HEK293 (cell line): Measurements from ENCODE around the gene ABCG1.

Experiments
- ZNF2 ChIP-seq: fragments of 450-650 bp; formaldehyde crosslinking; IDR thresholded peaks from 2 replicates; pipeline ENCODE4 v1.5.1; 2016; ENCODE audit warnings: missing biosample characterization, missing genetic modification characterization
- ZSCAN5A ChIP-seq: fragments of 450-650 bp; formaldehyde crosslinking; IDR thresholded peaks from 2 replicates; pipeline ENCODE4 v1.5.1; 2016; ENCODE audit warnings: missing biosample characterization, missing genetic modification characterization
- ZXDB ChIP-seq: fragments of 450-650 bp; formaldehyde crosslinking; IDR thresholded peaks from 2 replicates; pipeline ENCODE4 v1.5.1; 2016; ENCODE audit warnings: missing biosample characterization, missing genetic modification characterization
- TF ChIP-seq, protein P1 (sequence below): fragments of 450-650 bp; formaldehyde crosslinking; IDR thresholded peaks from 2 replicates; pipeline ENCODE4 v1.5.1; 2016; ENCODE audit warnings: missing biosample characterization, missing genetic modification characterization
- TF ChIP-seq, protein P2 (sequence below): fragments of 450-650 bp; IDR thresholded peaks from 2 replicates; pipeline ENCODE4 v1.5.1; 2018; ENCODE audit warnings: missing biosample characterization, mild to moderate bottlenecking, missing genetic modification characterization

- TF ChIP-seq ZNF2 (tag by site-specific recombination): no peak
- TF ChIP-seq ZXDB (tag by site-specific recombination): no peak
- no peak for TF ChIP-seq ZSCAN5A (tag by site-specific recombination)
- TF ChIP-seq, protein P1, sequence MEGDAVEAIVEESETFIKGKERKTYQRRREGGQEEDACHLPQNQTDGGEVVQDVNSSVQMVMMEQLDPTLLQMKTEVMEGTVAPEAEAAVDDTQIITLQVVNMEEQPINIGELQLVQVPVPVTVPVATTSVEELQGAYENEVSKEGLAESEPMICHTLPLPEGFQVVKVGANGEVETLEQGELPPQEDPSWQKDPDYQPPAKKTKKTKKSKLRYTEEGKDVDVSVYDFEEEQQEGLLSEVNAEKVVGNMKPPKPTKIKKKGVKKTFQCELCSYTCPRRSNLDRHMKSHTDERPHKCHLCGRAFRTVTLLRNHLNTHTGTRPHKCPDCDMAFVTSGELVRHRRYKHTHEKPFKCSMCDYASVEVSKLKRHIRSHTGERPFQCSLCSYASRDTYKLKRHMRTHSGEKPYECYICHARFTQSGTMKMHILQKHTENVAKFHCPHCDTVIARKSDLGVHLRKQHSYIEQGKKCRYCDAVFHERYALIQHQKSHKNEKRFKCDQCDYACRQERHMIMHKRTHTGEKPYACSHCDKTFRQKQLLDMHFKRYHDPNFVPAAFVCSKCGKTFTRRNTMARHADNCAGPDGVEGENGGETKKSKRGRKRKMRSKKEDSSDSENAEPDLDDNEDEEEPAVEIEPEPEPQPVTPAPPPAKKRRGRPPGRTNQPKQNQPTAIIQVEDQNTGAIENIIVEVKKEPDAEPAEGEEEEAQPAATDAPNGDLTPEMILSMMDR: no peak
- TF ChIP-seq, protein P2, sequence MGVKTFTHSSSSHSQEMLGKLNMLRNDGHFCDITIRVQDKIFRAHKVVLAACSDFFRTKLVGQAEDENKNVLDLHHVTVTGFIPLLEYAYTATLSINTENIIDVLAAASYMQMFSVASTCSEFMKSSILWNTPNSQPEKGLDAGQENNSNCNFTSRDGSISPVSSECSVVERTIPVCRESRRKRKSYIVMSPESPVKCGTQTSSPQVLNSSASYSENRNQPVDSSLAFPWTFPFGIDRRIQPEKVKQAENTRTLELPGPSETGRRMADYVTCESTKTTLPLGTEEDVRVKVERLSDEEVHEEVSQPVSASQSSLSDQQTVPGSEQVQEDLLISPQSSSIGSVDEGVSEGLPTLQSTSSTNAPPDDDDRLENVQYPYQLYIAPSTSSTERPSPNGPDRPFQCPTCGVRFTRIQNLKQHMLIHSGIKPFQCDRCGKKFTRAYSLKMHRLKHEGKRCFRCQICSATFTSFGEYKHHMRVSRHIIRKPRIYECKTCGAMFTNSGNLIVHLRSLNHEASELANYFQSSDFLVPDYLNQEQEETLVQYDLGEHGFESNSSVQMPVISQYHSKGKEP (tag by site-specific recombination): no peak
These were observed 92.2 kb downstream of the ABCG1 start for GRCh38 chr21:42311160-42311559.
